T-cell (primary cell): ENCODE results near the gene MSH6. TPM values are rescaled to one million over a fixed set of nuclear protein-coding genes. Genes with fewer than 3 reads are reported as not detected.

Experiments used
- ATAC-seq, 4 experiments: fragments of 200-7000 bp in 3 of 4; fragments of 150-1000 bp in 1 of 4; cut with Tn5 transposase; replicated peaks in 1 of 4; 1 replicate in 3 of 4; 2 replicates in 1 of 4; pipeline ENCODE4 v1.10.0; 2021; ENCODE audit warnings: moderate library complexity in 3 of 4, mild to moderate bottlenecking in 2 of 4, moderate number of reproducible peaks in 1 of 4
- CTCF ChIA-PET, 2 donors: fragments of 300-600 bp; sonication (Branson Sonifier 250); formaldehyde crosslinking; loops; one replicate each; lab custom pipeline; 2022; ENCODE audit warnings: antibody characterized with exemption in 2 of 2; lab: Charles Lee
- POLR2A ChIA-PET, 2 donors: fragments of 300-600 bp; sonication (Branson Sonifier 250); formaldehyde crosslinking; loops; one replicate each; lab custom pipeline; 2022; ENCODE audit warnings: antibody characterized with exemption in 2 of 2; lab: Charles Lee
- DNase-seq, 35 experiments: peaks; one replicate each; pipeline versions ENCODE4 v3.0.0 to v3.0.0-alpha.2; 2013 to 2023
- H3K27ac ChIP-seq: one replicate; pipeline ENCODE4 v1.5.1; 2013; ENCODE audit warnings: low read length
- H3K27me3 ChIP-seq, 2 experiments: replicated peaks in 1 of 2; 1 replicate in 1 of 2; 2 replicates in 1 of 2; pipeline versions ENCODE4 v1.6.1 to v1.7.0; 2013; ENCODE audit warnings: low read length in 1 of 2, mixed read lengths in 1 of 2; ENCODE audit not compliant: control insufficient read depth in 2 of 2, insufficient read depth in 2 of 2; ENCODE audit errors: extremely low read depth in 1 of 2
- H3K36me3 ChIP-seq, 2 donors: 1 replicate in 1 of 2; 2 replicates in 1 of 2; pipeline versions ENCODE4 v1.6.1 to v1.7.0; 2013; ENCODE audit warnings: low read length in 1 of 2; ENCODE audit not compliant: control insufficient read depth in 2 of 2, insufficient read depth in 1 of 2; ENCODE audit errors: extremely low read depth in 1 of 2
- H3K4me1 ChIP-seq, 2 experiments: 1 replicate in 1 of 2; 2 replicates in 1 of 2; pipeline versions ENCODE4 v1.6.1 to v1.7.0; 2013; ENCODE audit warnings: low read length in 2 of 2, mixed read lengths in 1 of 2; ENCODE audit not compliant: insufficient read depth in 2 of 2, control insufficient read depth in 1 of 2; ENCODE audit errors: extremely low read depth in 1 of 2
- H3K4me3 ChIP-seq, 2 donors: 1 replicate in 1 of 2; 2 replicates in 1 of 2; pipeline versions ENCODE4 v1.5.1 to v1.7.0; 2013; ENCODE audit warnings: mild to moderate bottlenecking in 2 of 2, low read length in 1 of 2, moderate library complexity in 1 of 2; ENCODE audit not compliant: control insufficient read depth in 1 of 2; ENCODE audit errors: extremely low read depth in 1 of 2
- H3K9me3 ChIP-seq: 2 replicates; pipeline ENCODE4 v1.7.0; 2013
- H3K27ac Mint-ChIP-seq, 2 donors: one replicate each; pipeline ENCODE4 v1.8.0; 2020 to 2021; ENCODE audit warnings: mild to moderate bottlenecking in 2 of 2, mixed read lengths in 2 of 2
- H3K27me3 Mint-ChIP-seq, 2 donors: one replicate each; pipeline ENCODE4 v1.8.0; 2021 to 2022; ENCODE audit warnings: mixed read lengths in 2 of 2
- H3K36me3 Mint-ChIP-seq: one replicate; pipeline ENCODE4 v1.8.0; 2021; ENCODE audit warnings: mixed read lengths
- H3K4me1 Mint-ChIP-seq, 3 donors: one replicate each; pipeline ENCODE4 v1.8.0; 2020 to 2022; ENCODE audit warnings: mixed read lengths in 3 of 3, mild to moderate bottlenecking in 1 of 3
- H3K4me3 Mint-ChIP-seq, 3 donors: one replicate each; pipeline ENCODE4 v1.8.0; 2020 to 2022; ENCODE audit warnings: mild to moderate bottlenecking in 3 of 3, mixed read lengths in 3 of 3, moderate library complexity in 3 of 3
- H3K9me3 Mint-ChIP-seq, 3 donors: one replicate each; pipeline ENCODE4 v1.8.0; 2020 to 2022; ENCODE audit warnings: mixed read lengths in 3 of 3
- WGBS: methylation state at CpG from one replicate; pipeline ENCODE4 v1.1.5; 2013; ENCODE audit warnings: missing lambda C conversion rate; ENCODE audit not compliant: insufficient coverage; 5-methylcytosine and 5-hydroxymethylcytosine counted together
- total RNA-seq, 35 experiments: library from RNA in 6 of 35; stranded (reverse) in 6 of 35; fragments of 120-200 nt in 1 of 35; gene quantifications; one replicate each; pipeline versions ENCODE4 v1.2.1 to v1.2.4 and lab custom pipeline; 2013 to 2026

Gene MSH6
- total RNA-seq, 5 donors from 2014 or later (not counting 1 experiment from before 2014, with no cell fraction given), result 32.6 to 46.0 (median 43.8) TPM

DNA sequence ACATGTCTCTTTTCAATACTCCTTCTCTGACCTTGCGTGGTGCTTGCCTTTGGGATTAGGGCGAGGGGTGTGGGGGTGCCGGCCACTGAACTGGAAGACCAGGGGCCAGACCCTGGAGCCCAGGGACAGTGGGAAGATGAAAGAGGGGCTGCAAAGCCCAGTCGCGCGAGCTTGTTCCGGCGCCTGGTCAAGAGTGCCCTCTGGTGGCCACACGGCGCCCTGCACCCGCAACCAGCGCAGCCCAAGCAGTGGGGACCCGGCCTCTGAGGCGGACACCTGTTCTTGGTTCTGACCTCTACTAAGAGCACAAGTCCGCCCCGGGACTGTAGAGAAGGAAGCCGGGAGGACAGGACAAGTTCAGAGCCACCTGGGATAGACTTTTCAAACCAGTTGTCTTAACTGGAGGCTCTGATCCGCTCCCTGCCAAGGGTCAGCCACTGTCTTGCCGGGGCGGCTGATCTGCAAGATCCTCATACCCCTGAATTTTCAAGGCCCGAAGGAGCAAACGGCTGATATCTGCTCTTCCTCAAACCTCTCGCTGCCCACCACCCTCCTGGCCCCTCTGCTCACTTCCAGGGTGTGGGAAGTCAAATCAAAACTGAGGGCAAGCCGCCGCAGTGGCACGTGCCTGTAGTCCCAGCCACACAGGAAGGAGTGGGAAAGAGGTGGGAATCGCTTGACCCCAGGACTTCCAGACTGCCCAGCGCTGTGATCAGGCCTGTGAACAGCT lies 14.9 kb upstream of the MSH6 start:
- Mint-ChIP-seq H3K9me3 (peaks cover 0 to 4% (median 0%) of the 10 kb centered on the region in 3 donors), H3K27me3 (peaks cover 0 to 2% of the 10 kb centered on the region in 2 donors), H3K36me3 (no peaks in the 10 kb centered on the region), H3K27ac (no peak overlapping the region), H3K4me1 (peaks cover 3 to 6% (median 5%) of the 10 kb centered on the region in 3 donors), H3K4me3 (peak overlapping the region; percentile 42 to 49 (median 43))
- H3K27me3 ChIP-seq, result peaks cover 0 to 13% of the 10 kb centered on the region in 2 experiments
- H3K36me3 ChIP-seq, result no peaks in the 10 kb centered on the region
- DNase-seq (peak; percentile 24 to 80 (median 59)), ATAC-seq (peak; percentile 80 to 91 (median 88))
- 24% methylated on average over 19 of the region's 28 CpGs for WGBS
- H3K9me3 ChIP-seq, result no peaks in the 10 kb centered on the region
- POLR2A ChIA-PET, result interaction anchor here in 1 of 2 donors (0.7 kb wide), 2 partner anchors 65 to 897 kb away, joined by 3 read pairs; no protein-coding TSS in a partner anchor
- CTCF ChIA-PET, result interaction anchor here (0.5 to 3.2 kb wide), 24 partner anchors 9 to 1286 kb away, joined by 3 to 42 read pairs (median 4); partner anchors contain the start of genes MSH6 (in 2 of the 2) and MSH2 (in 1 of the 2)
- H3K27ac ChIP-seq, result no peak overlapping the region
- peaks cover 0 to 8% of the 10 kb centered on the region in 2 experiments for H3K4me1 ChIP-seq
- H3K4me3 ChIP-seq, result no peak overlapping the region

GRCh38 chr2:47769318-47769717 lies 13.6 kb upstream of the MSH6 start:
- no peak overlapping the region for H3K27ac Mint-ChIP-seq
- ATAC-seq, result no peak
- H3K27me3 Mint-ChIP-seq, result peaks cover 0 to 2% of the 10 kb centered on the region in 2 donors
- H3K4me3 Mint-ChIP-seq, result no peak overlapping the region
- peaks cover 0 to 4% (median 0%) of the 10 kb centered on the region in 3 donors for H3K9me3 Mint-ChIP-seq
- POLR2A ChIA-PET, result interaction anchor here in 1 of 2 donors (0.5 kb wide), 1 partner anchor 15 kb away, joined by 3 read pairs; no protein-coding TSS in a partner anchor
- no peaks in the 10 kb centered on the region for H3K36me3 Mint-ChIP-seq
- Histone ChIP-seq H3K4me3 (no peak overlapping the region), H3K4me1 (peaks cover 0 to 8% of the 10 kb centered on the region in 2 experiments), H3K27me3 (peaks cover 0 to 11% of the 10 kb centered on the region in 2 experiments), H3K36me3 (no peaks in the 10 kb centered on the region), H3K9me3 (no peaks in the 10 kb centered on the region), H3K27ac (no peak overlapping the region)
- DNase-seq, result no peak
- 100% methylated on average over 3 of the region's 9 CpGs for WGBS
- CTCF ChIA-PET, result no interaction called here
- H3K4me1 Mint-ChIP-seq, result peaks cover 3 to 6% (median 5%) of the 10 kb centered on the region in 3 donors

GRCh38 chr2:47771211-47771610 lies 11.7 kb upstream of the MSH6 start:
- ChIA-PET POLR2A (interaction anchor here in 1 of 2 donors (0.6 kb wide), 1 partner anchor 373 kb away, joined by 3 read pairs; no protein-coding TSS in a partner anchor), CTCF (interaction anchor here (0.5 to 1.0 kb wide), 5 partner anchors 11 to 782 kb away, joined by 3 to 5 read pairs (median 4); no protein-coding TSS in a partner anchor)
- Histone ChIP-seq H3K27me3 (peaks cover 0 to 11% of the 10 kb centered on the region in 2 experiments), H3K36me3 (no peaks in the 10 kb centered on the region), H3K4me1 (peaks cover 0 to 8% of the 10 kb centered on the region in 2 experiments), H3K9me3 (no peaks in the 10 kb centered on the region), H3K4me3 (no peak overlapping the region), H3K27ac (no peak overlapping the region)
- DNase-seq (no peak), ATAC-seq (no peak)
- peaks cover 0 to 2% of the 10 kb centered on the region in 2 donors for H3K27me3 Mint-ChIP-seq
- no peak overlapping the region for H3K4me3 Mint-ChIP-seq
- H3K9me3 Mint-ChIP-seq, result peaks cover 0 to 4% (median 0%) of the 10 kb centered on the region in 3 donors
- peaks cover 3 to 6% (median 5%) of the 10 kb centered on the region in 3 donors for H3K4me1 Mint-ChIP-seq
- no peaks in the 10 kb centered on the region for H3K36me3 Mint-ChIP-seq
- no peak overlapping the region for H3K27ac Mint-ChIP-seq

DNA sequence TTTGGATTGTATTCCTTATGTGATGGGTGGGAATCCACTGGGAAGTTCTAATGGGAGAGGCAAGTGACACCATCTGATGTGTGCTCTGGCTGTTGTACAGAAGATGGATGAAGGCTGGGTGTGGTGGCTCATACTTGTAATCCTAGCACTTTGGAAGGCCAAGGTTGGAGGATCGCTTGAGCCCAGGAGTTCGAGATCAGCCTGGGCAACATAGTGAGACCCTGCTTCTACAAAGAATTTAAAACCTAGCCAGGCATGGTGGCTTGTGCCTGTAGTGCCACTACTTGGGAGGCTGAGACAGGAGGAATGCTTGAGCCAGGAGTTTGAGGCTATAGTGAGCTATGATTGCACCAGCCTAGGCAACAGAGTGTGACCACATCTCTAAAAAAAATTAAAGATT lies 10.6 kb upstream of the MSH6 start:
- H3K27ac ChIP-seq, result no peak overlapping the region
- DNase-seq (no peak), ATAC-seq (no peak)
- H3K9me3 ChIP-seq, result no peaks in the 10 kb centered on the region
- Mint-ChIP-seq H3K27ac (no peak overlapping the region), H3K4me3 (no peak overlapping the region), H3K27me3 (peaks cover 0 to 2% of the 10 kb centered on the region in 2 donors), H3K36me3 (no peaks in the 10 kb centered on the region), H3K4me1 (peaks cover 3 to 6% (median 5%) of the 10 kb centered on the region in 3 donors), H3K9me3 (peaks cover 0 to 4% (median 0%) of the 10 kb centered on the region in 3 donors)
- no peaks in the 10 kb centered on the region for H3K36me3 ChIP-seq
- CTCF ChIA-PET, result interaction anchor here (0.6 kb wide), 2 partner anchors 66 to 455 kb away, joined by 3 read pairs; no protein-coding TSS in a partner anchor
- peaks cover 0 to 8% of the 10 kb centered on the region in 2 experiments for H3K4me1 ChIP-seq
- H3K4me3 ChIP-seq, result no peak overlapping the region
- POLR2A ChIA-PET, result no interaction called here
- peaks cover 0 to 11% of the 10 kb centered on the region in 2 experiments for H3K27me3 ChIP-seq
- 100% methylated on average over 2 of the region's 2 CpGs for WGBS

- H3K36me3 Mint-ChIP-seq, result no peaks in the 10 kb centered on the region
These were observed 8.4 kb upstream of the MSH6 start for GRCh38 chr2:47774567-47774966.

GRCh38 chr2:47777277-47777937 lies 5.5 kb upstream of the MSH6 start:
- H3K27me3 ChIP-seq, result peaks cover 0 to 1% of the 10 kb centered on the region in 2 experiments
- no peaks in the 10 kb centered on the region for H3K9me3 ChIP-seq
- H3K27ac ChIP-seq, result no peak overlapping the region
- ATAC-seq (no peak), DNase-seq (no peak)
- no peaks in the 10 kb centered on the region for H3K36me3 ChIP-seq
- peaks cover 0 to 4% of the 10 kb centered on the region in 2 experiments for H3K4me1 ChIP-seq
- Mint-ChIP-seq H3K27me3 (peaks cover 0 to 2% of the 10 kb centered on the region in 2 donors), H3K27ac (no peak overlapping the region), H3K4me3 (no peak overlapping the region), H3K4me1 (peaks cover 0 to 5% (median 0%) of the 10 kb centered on the region in 3 donors), H3K9me3 (no peaks in the 10 kb centered on the region), H3K36me3 (no peaks in the 10 kb centered on the region)
- WGBS, result no CpG with 5 or more reads among the region's 13 CpGs
- ChIA-PET POLR2A (interaction anchor here in 1 of 2 donors (0.6 kb wide), 1 partner anchor 34 kb away, joined by 3 read pairs; no protein-coding TSS in a partner anchor), CTCF (interaction anchor here in 1 of 2 donors (0.9 kb wide), 1 partner anchor 10 kb away, joined by 4 read pairs; no protein-coding TSS in a partner anchor)
- no peak overlapping the region for H3K4me3 ChIP-seq

More at GRCh38 chr2:47774567-47774966, 8.4 kb upstream of the MSH6 start:
- no peak overlapping the region for H3K4me3 Mint-ChIP-seq
- peaks cover 0 to 2% of the 10 kb centered on the region in 2 donors for H3K27me3 Mint-ChIP-seq
- Histone ChIP-seq H3K36me3 (no peaks in the 10 kb centered on the region), H3K4me3 (no peak overlapping the region), H3K9me3 (no peaks in the 10 kb centered on the region), H3K27me3 (peaks cover 0 to 3% of the 10 kb centered on the region in 2 experiments), H3K27ac (no peak overlapping the region), H3K4me1 (no peaks in the 10 kb centered on the region)
- ATAC-seq, result no peak
- H3K27ac Mint-ChIP-seq, result no peak overlapping the region
- DNase-seq, result no peak
- POLR2A ChIA-PET, result interaction anchor here in 1 of 2 donors (0.7 kb wide), 1 partner anchor 334 kb away, joined by 4 read pairs; no protein-coding TSS in a partner anchor
- no peaks in the 10 kb centered on the region for H3K4me1 Mint-ChIP-seq
- H3K9me3 Mint-ChIP-seq, result peaks cover 0 to 4% (median 0%) of the 10 kb centered on the region in 3 donors
- CTCF ChIA-PET, result no interaction called here
